Vagina (tissue), 2 donors: ENCODE measurements around the gene KCTD6. TPM values are rescaled to one million over a fixed set of nuclear protein-coding genes. Genes with fewer than 3 reads are reported as not detected.

Experiments used
- DNase-seq, 2 donors: peaks; one replicate each; pipeline ENCODE4 v3.0.0-alpha.2; 2017; ENCODE audit errors: extremely low spot score in 2 of 2
- H3K27ac ChIP-seq: fragments of 200-600 bp; sonication (generic); one replicate; pipeline ENCODE4 v1.5.1; 2019
- H3K27me3 ChIP-seq: fragments of 200-600 bp; sonication (generic); one replicate; pipeline ENCODE4 v1.5.1; 2019
- H3K36me3 ChIP-seq, 2 donors: fragments of 200-600 bp; sonication (generic); one replicate each; pipeline ENCODE4 v1.5.1; 2017 to 2019
- H3K4me1 ChIP-seq: fragments of 200-600 bp; sonication (generic); one replicate; pipeline ENCODE4 v1.5.1; 2019
- H3K4me3 ChIP-seq, 2 donors: fragments of 200-600 bp; sonication (generic); 1 replicate in 1 of 2; 2 replicates in 1 of 2; pipeline ENCODE4 v1.5.1; 2016 to 2019
- H3K9me3 ChIP-seq: fragments of 200-600 bp; sonication (generic); one replicate; pipeline ENCODE4 v1.5.1; 2019
- POLR2A ChIP-seq, 2 donors: fragments of 450-650 bp; IDR thresholded peaks; one replicate each; pipeline ENCODE4 v1.6.1; 2017; ENCODE audit warnings: antibody characterized with exemption in 2 of 2, mild to moderate bottlenecking in 2 of 2, moderate library complexity in 2 of 2
- POLR2AphosphoS5 ChIP-seq, 2 donors: sonication (generic); formaldehyde crosslinking; IDR thresholded peaks; one replicate each; pipeline ENCODE4 v1.9.0; 2017; ENCODE audit warnings: antibody characterized with exemption in 2 of 2, mild to moderate bottlenecking in 2 of 2, low read depth in 1 of 2; ENCODE audit not compliant: insufficient read depth in 1 of 2
- intact Hi-C: fragments of 100-400 bp; cut with DNase I; formaldehyde crosslinking; loops from one replicate; pipeline ENCODE4 v1.15.1; 2023
- total RNA-seq: library from RNA; depleted of rRNA; stranded (reverse); fragments of >200 nt; gene quantifications from one replicate; pipeline ENCODE4 v1.2.3, GENCODE V29; 2016
- TF ChIP-seq, protein P1 (sequence below), 3 experiments: fragments of 450-650 bp in 2 of 3; fragments of 200-600 bp in 1 of 3; sonication (generic) in 1 of 3; IDR thresholded peaks; one replicate each; pipeline ENCODE4 v1.5.1; 2017 to 2019; ENCODE audit warnings: antibody characterized with exemption in 3 of 3, mild to moderate bottlenecking in 2 of 3, moderate library complexity in 2 of 3

KCTD6 gene
- total RNA-seq, 1 donor from 2014 or later = 19.6 TPM

DNA sequence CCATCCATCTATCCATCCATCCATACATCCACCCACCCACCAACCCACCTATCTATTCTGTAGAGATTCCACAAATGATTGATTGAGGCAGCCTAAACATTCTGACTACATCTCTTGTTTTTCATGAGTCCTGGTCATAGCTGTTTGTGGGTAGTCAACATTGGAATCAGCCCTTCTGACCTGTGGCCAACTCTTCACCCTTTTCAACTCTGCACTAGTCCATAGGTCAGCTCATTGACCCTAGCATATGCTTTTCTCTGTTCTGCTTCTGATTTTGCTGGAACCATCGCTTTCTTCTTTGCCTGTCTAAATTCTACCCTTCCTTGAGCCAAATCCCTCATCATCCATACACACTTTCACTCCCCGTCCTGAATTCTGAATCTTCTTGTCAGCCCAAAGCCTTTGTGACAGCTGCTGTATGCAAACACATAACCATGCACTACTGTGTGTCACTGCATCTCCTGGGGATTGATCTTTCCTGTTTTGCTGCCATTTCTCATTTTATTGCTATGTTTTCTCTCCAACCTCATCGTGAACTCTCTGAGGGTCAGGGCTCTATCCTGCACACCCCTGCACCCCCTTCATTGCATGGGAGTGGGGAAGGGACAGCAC lies 16.8 kb upstream of the KCTD6 start:
- H3K4me3 ChIP-seq = no peak overlapping the region
- TF ChIP-seq POLR2AphosphoS5 (IDR thresholded peaks at IDR 0.05; ENCODE audit: insufficient read depth in 1 of 2, low read depth in 1 of 2) (no peak), POLR2A (IDR thresholded peaks at IDR 0.05) (no peak)
- TF ChIP-seq, protein P1, sequence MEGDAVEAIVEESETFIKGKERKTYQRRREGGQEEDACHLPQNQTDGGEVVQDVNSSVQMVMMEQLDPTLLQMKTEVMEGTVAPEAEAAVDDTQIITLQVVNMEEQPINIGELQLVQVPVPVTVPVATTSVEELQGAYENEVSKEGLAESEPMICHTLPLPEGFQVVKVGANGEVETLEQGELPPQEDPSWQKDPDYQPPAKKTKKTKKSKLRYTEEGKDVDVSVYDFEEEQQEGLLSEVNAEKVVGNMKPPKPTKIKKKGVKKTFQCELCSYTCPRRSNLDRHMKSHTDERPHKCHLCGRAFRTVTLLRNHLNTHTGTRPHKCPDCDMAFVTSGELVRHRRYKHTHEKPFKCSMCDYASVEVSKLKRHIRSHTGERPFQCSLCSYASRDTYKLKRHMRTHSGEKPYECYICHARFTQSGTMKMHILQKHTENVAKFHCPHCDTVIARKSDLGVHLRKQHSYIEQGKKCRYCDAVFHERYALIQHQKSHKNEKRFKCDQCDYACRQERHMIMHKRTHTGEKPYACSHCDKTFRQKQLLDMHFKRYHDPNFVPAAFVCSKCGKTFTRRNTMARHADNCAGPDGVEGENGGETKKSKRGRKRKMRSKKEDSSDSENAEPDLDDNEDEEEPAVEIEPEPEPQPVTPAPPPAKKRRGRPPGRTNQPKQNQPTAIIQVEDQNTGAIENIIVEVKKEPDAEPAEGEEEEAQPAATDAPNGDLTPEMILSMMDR (IDR thresholded peaks at IDR 0.05) = no peak

DNA sequence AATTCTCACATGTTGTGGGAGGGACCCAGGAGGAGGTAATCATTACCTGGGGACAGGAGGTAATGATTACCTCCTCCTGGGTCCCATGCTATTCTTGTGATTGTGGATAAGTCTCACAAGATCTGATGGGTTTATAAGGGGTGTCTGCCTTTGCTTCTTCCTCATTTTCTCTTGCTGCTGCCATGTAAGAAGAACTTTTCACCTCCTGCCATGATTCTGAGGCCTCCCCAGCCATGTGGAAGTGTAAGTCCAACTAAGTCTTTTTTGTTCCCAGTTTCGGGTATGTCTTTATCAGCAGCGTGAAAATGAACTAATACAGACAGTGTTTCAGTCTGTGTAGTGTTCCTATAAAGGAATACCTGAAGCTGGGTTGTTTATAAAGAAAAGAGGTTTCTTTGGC lies 13.1 kb upstream of the KCTD6 start:
- TF ChIP-seq POLR2AphosphoS5 (IDR thresholded peaks at IDR 0.05; ENCODE audit: insufficient read depth in 1 of 2, low read depth in 1 of 2) (no peak), POLR2A (IDR thresholded peaks at IDR 0.05) (no peak)
- TF ChIP-seq, protein P1 (IDR thresholded peaks at IDR 0.05) = no peak
- Histone ChIP-seq H3K27ac (no peak overlapping the region), H3K4me3 (no peak overlapping the region), H3K27me3 (no peaks in the 10 kb centered on the region), H3K4me1 (no peaks in the 10 kb centered on the region), H3K36me3 (no peaks in the 10 kb centered on the region), H3K9me3 (no peaks in the 10 kb centered on the region)
- intact Hi-C loops = no loop called here
- no peak for DNase-seq

More for the DNA sequence above, 16.8 kb upstream of the KCTD6 start:
- Histone ChIP-seq H3K27me3 (no peaks in the 10 kb centered on the region), H3K27ac (no peak overlapping the region), H3K9me3 (no peaks in the 10 kb centered on the region), H3K4me1 (peaks cover 18% of the 10 kb centered on the region), H3K36me3 (no peaks in the 10 kb centered on the region)
- intact Hi-C loops = no loop called here
- no peak for DNase-seq

DNA sequence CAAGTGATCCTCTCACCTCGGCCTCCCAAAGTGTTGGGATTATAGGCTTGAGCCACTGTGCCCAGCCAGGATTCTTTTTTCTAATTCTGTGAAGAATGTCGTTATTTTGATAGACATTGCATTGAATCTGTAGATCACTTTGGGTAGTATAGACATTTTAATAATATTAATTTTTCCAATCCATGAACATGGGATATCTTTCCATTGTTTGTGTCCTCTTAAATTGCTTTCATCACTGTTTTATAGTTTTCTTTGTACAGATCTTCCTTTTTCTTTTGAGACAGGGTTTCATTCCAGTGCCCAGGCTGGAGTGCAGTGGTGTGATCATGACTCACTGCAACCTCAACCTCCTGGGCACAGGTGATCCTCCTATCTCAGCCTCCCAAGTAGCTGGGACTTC lies 11.6 kb upstream of the KCTD6 start:
- H3K27ac ChIP-seq = no peak overlapping the region
- DNase-seq = no peak
- no peaks in the 10 kb centered on the region for H3K36me3 ChIP-seq
- no peaks in the 10 kb centered on the region for H3K27me3 ChIP-seq
- H3K9me3 ChIP-seq = no peaks in the 10 kb centered on the region
- H3K4me1 ChIP-seq = no peaks in the 10 kb centered on the region
- intact Hi-C loops = loop anchor here (10.0 kb wide), 1 partner anchor 146 kb away; the partner anchor contains the start of gene PXK
- TF ChIP-seq POLR2A (IDR thresholded peaks at IDR 0.05) (no peak), POLR2AphosphoS5 (IDR thresholded peaks at IDR 0.05; ENCODE audit: insufficient read depth in 1 of 2, low read depth in 1 of 2) (no peak)
- TF ChIP-seq, protein P1 (IDR thresholded peaks at IDR 0.05) = no peak
- H3K4me3 ChIP-seq = no peak overlapping the region

DNA sequence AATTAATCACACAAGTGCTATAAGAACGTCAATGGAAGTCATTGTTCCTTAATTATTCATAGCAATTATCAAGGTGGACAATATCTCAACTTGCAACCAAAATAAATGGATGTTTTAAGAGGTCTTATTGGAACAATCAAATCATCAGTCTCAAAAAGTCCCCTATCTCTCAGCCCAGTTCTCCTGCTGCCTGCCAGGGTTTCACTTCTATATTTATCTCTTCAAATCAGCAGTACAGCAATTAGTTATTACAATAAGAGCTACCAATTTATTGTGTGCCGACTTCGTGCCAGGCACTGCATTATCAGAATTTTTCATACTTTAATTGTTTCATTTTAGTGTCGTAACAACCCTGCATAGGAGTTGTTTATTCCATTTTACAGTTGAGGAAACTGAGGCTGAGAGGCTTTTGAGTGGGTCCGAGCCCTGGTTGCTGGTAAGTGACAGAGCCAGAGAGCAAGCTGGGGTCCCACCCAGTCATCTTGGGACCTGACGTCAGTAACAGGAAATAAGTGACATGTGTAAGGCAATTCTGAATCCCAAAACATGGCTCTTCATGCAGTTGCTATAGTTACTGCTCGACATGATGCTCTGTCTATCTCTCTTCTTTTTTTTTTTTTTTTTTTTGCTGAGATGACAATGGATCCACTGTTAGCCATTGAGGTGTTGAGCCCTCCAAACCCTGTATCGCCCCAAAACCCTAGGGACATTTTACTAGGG lies 8.8 kb upstream of the KCTD6 start:
- intact Hi-C loops = loop anchor here (10.0 kb wide), 1 partner anchor 148 kb away; the partner anchor contains the start of gene PXK
- Histone ChIP-seq H3K27ac (no peak overlapping the region), H3K36me3 (no peaks in the 10 kb centered on the region), H3K9me3 (no peaks in the 10 kb centered on the region), H3K4me1 (peaks cover 8% of the 10 kb centered on the region), H3K27me3 (no peaks in the 10 kb centered on the region), H3K4me3 (no peak overlapping the region)
- no peak for DNase-seq
- TF ChIP-seq POLR2AphosphoS5 (IDR thresholded peaks at IDR 0.05; ENCODE audit: insufficient read depth in 1 of 2, low read depth in 1 of 2) = no peak
- no peak for TF ChIP-seq POLR2A (IDR thresholded peaks at IDR 0.05)
- TF ChIP-seq, protein P1 (IDR thresholded peaks at IDR 0.05) = no peak
